A673 (cell line): Measurements from ENCODE around the gene CTTN. TPM values are rescaled to one million over a fixed set of nuclear protein-coding genes. Genes with fewer than 3 reads are reported as not detected.

Experiments
- BruUV-seq: library from RNA; stranded (reverse); fragments of 400-500 nt; replicated peaks from 2 replicates; lab custom pipeline; 2021; lab: Mats Ljungman, UMichigan
- CTCF ChIA-PET: fragments of 300-600 bp; sonication (Branson Sonifier 250); formaldehyde crosslinking; loops from one replicate; lab custom pipeline; 2022; ENCODE audit warnings: antibody characterized with exemption; lab: Charles Lee
- POLR2A ChIA-PET: fragments of 300-600 bp; sonication (Branson Sonifier 250); formaldehyde crosslinking; loops from one replicate; lab custom pipeline; 2022; ENCODE audit warnings: antibody characterized with exemption; ENCODE audit not compliant: low non-redundant PET; lab: Charles Lee
- DNase-seq: peaks from one replicate; pipeline ENCODE4 v3.0.0-alpha.2; 2015; ENCODE audit warnings: low spot score
- H3K27ac ChIP-seq: fragments of 200-600 bp; sonication (generic); 2 replicates; pipeline ENCODE4 v1.5.1; 2016; ENCODE audit warnings: mixed run types, low read depth, mild to moderate bottlenecking, mixed read lengths, antibody characterized with exemption, low read length; ENCODE audit not compliant: poor library complexity, severe bottlenecking
- H3K27me3 ChIP-seq: fragments of 200-600 bp; sonication (generic); replicated peaks from 2 replicates; pipeline ENCODE4 v1.6.1; 2017; ENCODE audit warnings: mixed run types, low read depth, mild to moderate bottlenecking, mixed read lengths, antibody characterized with exemption, low read length; ENCODE audit not compliant: insufficient read depth, poor library complexity
- H3K36me3 ChIP-seq: fragments of 200-600 bp; sonication (generic); 2 replicates; pipeline ENCODE4 v1.6.1; 2016; ENCODE audit warnings: mixed run types, mild to moderate bottlenecking, mixed read lengths, antibody characterized with exemption, low read length; ENCODE audit not compliant: insufficient read depth, poor library complexity, severe bottlenecking
- H3K4me1 ChIP-seq: fragments of 200-600 bp; sonication (generic); 2 replicates; pipeline ENCODE4 v1.6.1; 2017; ENCODE audit warnings: mixed run types, mild to moderate bottlenecking, mixed read lengths, antibody characterized with exemption, low read length; ENCODE audit not compliant: insufficient read depth, poor library complexity, severe bottlenecking
- H3K4me3 ChIP-seq: fragments of 200-600 bp; sonication (generic); 2 replicates; pipeline ENCODE4 v1.5.1; 2016; ENCODE audit warnings: low read depth, mixed run types, mild to moderate bottlenecking, mixed read lengths, low read length; ENCODE audit not compliant: poor library complexity, severe bottlenecking
- H3K9me3 ChIP-seq: fragments of 200-600 bp; sonication (generic); 2 replicates; pipeline ENCODE4 v1.6.1; 2016; ENCODE audit warnings: mixed run types, low read depth, mild to moderate bottlenecking, mixed read lengths, antibody characterized with exemption, low read length; ENCODE audit not compliant: poor library complexity, severe bottlenecking
- EZH2 ChIP-seq: fragments of 200-600 bp; sonication (generic); IDR thresholded peaks from 2 replicates; pipeline ENCODE4 v1.6.1; 2017; ENCODE audit warnings: borderline replicate concordance, low read depth, mild to moderate bottlenecking, mixed read lengths, antibody characterized with exemption, low read length; ENCODE audit not compliant: poor library complexity, severe bottlenecking
- intact Hi-C: fragments of 100-400 bp; cut with micrococcal nuclease; formaldehyde crosslinking; loops from one replicate; pipeline ENCODE4 v1.10.0; 2022; ENCODE audit not compliant: unreplicated experiment
- total RNA-seq: library from RNA; stranded (reverse); gene quantifications from 2 replicates; pipeline ENCODE4 v1.2.3, GENCODE V29; 2021
- TF ChIP-seq, protein P1 (sequence below): fragments of 300-800, 200-600 bp; sonication (generic); conservative IDR thresholded peaks from 2 replicates; pipeline ENCODE4 v1.5.1; 2017; ENCODE audit warnings: low read depth, mild to moderate bottlenecking, antibody characterized with exemption, low read length, moderate library complexity, mixed read lengths

Gene CTTN
- total RNA-seq, 1 experiment from 2014 or later, result 247 TPM

DNA sequence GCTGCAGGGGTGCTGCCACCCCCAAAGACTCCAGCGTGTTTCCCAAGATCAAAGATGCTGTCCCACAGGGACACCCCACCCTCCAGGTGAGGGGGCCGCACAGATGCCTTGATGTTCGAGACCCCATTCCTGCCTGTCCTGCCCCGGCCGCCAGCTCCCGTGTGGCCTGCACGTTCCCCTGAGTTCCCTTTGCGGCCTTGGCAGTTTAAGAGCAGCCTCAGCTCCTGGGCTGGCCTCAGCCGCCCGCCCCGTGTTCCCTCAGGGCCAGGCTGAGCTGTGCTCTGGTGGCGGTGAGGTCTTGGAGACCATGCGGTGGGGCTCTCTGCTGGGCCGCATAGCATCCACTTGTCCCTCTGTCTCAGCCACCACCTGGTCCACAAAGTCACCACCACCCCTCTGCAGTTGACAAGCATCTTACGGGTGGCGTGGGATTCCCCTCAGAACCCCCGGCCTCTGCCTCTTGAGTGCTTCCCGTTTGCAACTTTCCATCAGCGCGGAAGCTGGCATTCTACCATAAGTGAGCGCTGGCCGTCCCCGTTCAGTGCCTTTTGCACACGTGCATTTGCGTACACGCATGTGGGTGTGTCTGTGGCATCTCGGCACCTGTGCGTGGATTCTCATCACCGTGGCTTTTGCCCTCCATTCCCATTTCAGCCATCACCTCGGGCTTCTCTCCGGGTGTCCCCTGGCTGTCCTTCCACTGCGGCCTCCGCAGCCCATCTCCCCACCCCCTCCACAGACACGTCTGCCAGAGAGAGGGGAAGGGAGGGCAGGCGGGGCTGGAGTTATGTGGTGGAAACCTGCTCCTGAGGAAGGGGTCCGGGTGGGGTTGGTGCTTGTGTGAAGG, 35.9 kb downstream of the CTTN start:
- no peaks in the 10 kb centered on the region for H3K4me1 ChIP-seq
- no peak for TF ChIP-seq EZH2
- TF ChIP-seq, protein P1, sequence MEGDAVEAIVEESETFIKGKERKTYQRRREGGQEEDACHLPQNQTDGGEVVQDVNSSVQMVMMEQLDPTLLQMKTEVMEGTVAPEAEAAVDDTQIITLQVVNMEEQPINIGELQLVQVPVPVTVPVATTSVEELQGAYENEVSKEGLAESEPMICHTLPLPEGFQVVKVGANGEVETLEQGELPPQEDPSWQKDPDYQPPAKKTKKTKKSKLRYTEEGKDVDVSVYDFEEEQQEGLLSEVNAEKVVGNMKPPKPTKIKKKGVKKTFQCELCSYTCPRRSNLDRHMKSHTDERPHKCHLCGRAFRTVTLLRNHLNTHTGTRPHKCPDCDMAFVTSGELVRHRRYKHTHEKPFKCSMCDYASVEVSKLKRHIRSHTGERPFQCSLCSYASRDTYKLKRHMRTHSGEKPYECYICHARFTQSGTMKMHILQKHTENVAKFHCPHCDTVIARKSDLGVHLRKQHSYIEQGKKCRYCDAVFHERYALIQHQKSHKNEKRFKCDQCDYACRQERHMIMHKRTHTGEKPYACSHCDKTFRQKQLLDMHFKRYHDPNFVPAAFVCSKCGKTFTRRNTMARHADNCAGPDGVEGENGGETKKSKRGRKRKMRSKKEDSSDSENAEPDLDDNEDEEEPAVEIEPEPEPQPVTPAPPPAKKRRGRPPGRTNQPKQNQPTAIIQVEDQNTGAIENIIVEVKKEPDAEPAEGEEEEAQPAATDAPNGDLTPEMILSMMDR, result no peak
- CTCF ChIA-PET, result interaction anchor here (0.6 kb wide), 1 partner anchor 31 kb away, joined by 8 read pairs; no protein-coding TSS in a partner anchor
- H3K27me3 ChIP-seq, result no peaks in the 10 kb centered on the region
- BruUV-seq, result no TSS peak
- no peaks in the 10 kb centered on the region for H3K9me3 ChIP-seq
- no peak for DNase-seq
- no peak overlapping the region for H3K27ac ChIP-seq
- intact Hi-C loops, result no loop called here
- no peak overlapping the region for H3K4me3 ChIP-seq
- POLR2A ChIA-PET, result no interaction called here
- peaks cover 75% of the 10 kb centered on the region for H3K36me3 ChIP-seq

GRCh38 chr11:70434813-70435278, 36.5 kb downstream of the CTTN start:
- POLR2A ChIA-PET, result no interaction called here
- intact Hi-C loops, result no loop called here

DNA sequence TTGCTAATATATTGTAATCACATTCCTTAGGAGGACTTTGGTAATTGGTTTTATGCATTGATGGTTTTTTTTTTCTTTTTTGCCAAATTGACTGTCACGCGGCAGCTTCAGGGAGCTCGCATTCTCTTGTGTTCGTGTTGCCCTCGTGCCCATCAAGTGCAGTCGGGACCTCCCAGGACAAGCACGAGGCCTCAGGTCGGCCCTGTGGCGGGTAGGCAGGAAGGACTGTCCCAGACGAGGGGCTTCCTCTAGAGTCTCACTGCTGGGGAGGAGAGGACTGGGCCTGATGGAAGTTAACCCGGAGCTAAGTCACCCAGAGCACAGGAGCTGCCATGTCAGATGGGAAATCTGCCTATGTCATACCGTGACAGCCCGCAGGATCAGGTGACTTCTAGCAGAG, 37.0 kb downstream of the CTTN start:
- Histone ChIP-seq H3K36me3 (peaks cover 64% of the 10 kb centered on the region), H3K27ac (no peak overlapping the region), H3K4me1 (no peaks in the 10 kb centered on the region), H3K27me3 (no peaks in the 10 kb centered on the region), H3K9me3 (no peaks in the 10 kb centered on the region), H3K4me3 (no peak overlapping the region)
- TSS peak; percentile 93 for BruUV-seq
- DNase-seq, result no peak
- intact Hi-C loops, result no loop called here
- ChIA-PET CTCF (no interaction called here), POLR2A (no interaction called here)
- TF ChIP-seq, protein P1, result no peak
- TF ChIP-seq EZH2, result no peak

More at GRCh38 chr11:70434813-70435278, 36.5 kb downstream of the CTTN start:
- Histone ChIP-seq H3K9me3 (no peaks in the 10 kb centered on the region), H3K4me1 (no peaks in the 10 kb centered on the region), H3K27ac (no peak overlapping the region), H3K4me3 (no peak overlapping the region), H3K36me3 (peaks cover 69% of the 10 kb centered on the region), H3K27me3 (no peaks in the 10 kb centered on the region)
- CTCF ChIA-PET, result no interaction called here
- BruUV-seq, result no TSS peak
- TF ChIP-seq EZH2, result no peak
- TF ChIP-seq, protein P1, result no peak
- peak; percentile 18 for DNase-seq
